Calu3 (cell line): Measurements from ENCODE around the gene TPSB2. TPM values are rescaled to one million over a fixed set of nuclear protein-coding genes. Genes with fewer than 3 reads are reported as not detected.

Experiments
- BruUV-seq: library from RNA; stranded (reverse); fragments of 400-500 nt; replicated peaks from 2 replicates; lab custom pipeline; 2021; lab: Mats Ljungman, UMichigan
- CTCF ChIA-PET: fragments of 300-600 bp; sonication (Branson Sonifier 250); formaldehyde crosslinking; loops from one replicate; lab custom pipeline; 2022; ENCODE audit warnings: antibody characterized with exemption; lab: Charles Lee
- DNase-seq: peaks from one replicate; pipeline ENCODE4 v3.0.0; 2022
- H3K27ac Mint-ChIP-seq: one replicate; pipeline ENCODE4 v1.8.0; 2022; ENCODE audit warnings: mixed read lengths; ENCODE audit not compliant: unreplicated experiment
- H3K27me3 Mint-ChIP-seq: one replicate; pipeline ENCODE4 v1.8.0; 2022; ENCODE audit warnings: mixed read lengths; ENCODE audit not compliant: unreplicated experiment
- H3K36me3 Mint-ChIP-seq: one replicate; pipeline ENCODE4 v1.8.0; 2022; ENCODE audit warnings: mild to moderate bottlenecking, moderate library complexity, mixed read lengths; ENCODE audit not compliant: insufficient read depth, unreplicated experiment
- H3K4me1 Mint-ChIP-seq: one replicate; pipeline ENCODE4 v1.8.0; 2022; ENCODE audit warnings: mild to moderate bottlenecking, low read depth, mixed read lengths; ENCODE audit not compliant: unreplicated experiment
- H3K4me3 Mint-ChIP-seq: one replicate; pipeline ENCODE4 v1.8.0; 2022; ENCODE audit warnings: mild to moderate bottlenecking, low read depth, moderate library complexity, mixed read lengths; ENCODE audit not compliant: unreplicated experiment
- H3K9me3 Mint-ChIP-seq: one replicate; pipeline ENCODE4 v1.8.0; 2022; ENCODE audit warnings: low read depth, mixed read lengths; ENCODE audit not compliant: unreplicated experiment
- CTCF ChIP-seq: fragments of 200-600 bp; IDR thresholded peaks from one replicate; pipeline ENCODE4 v1.8.0; 2022; ENCODE audit warnings: antibody characterized with exemption; ENCODE audit not compliant: unreplicated experiment
- intact Hi-C: fragments of 100-400 bp; cut with micrococcal nuclease; formaldehyde crosslinking; loops from one replicate; pipeline ENCODE4 v1.10.0; 2022; ENCODE audit not compliant: unreplicated experiment
- total RNA-seq: library from RNA; stranded (reverse); gene quantifications from 2 replicates; pipeline ENCODE4 v1.2.3, GENCODE V29; 2022

The TPSB2 gene
- total RNA-seq, 1 experiment from 2014 or later, result not detected

- intact Hi-C loops, result no loop called here
- Mint-ChIP-seq H3K27me3 (peaks cover 71% of the 10 kb centered on the region), H3K4me3 (no peak overlapping the region), H3K36me3 (no peaks in the 10 kb centered on the region), H3K27ac (no peak overlapping the region), H3K4me1 (no peaks in the 10 kb centered on the region), H3K9me3 (no peaks in the 10 kb centered on the region)
- no TSS peak for BruUV-seq
- TF ChIP-seq CTCF, result peak; percentile 98
- CTCF ChIA-PET, result interaction anchor here (0.9 kb wide), 1 partner anchor 88 kb away, joined by 3 read pairs; no protein-coding TSS in a partner anchor
- peak; percentile 32 for DNase-seq
Measured at GRCh38 chr16:1194665-1195392, 35.2 kb downstream of the TPSB2 start.

GRCh38 chr16:1193825-1194581 lies 36.0 kb downstream of the TPSB2 start:
- peaks cover 2% of the 10 kb centered on the region for H3K36me3 Mint-ChIP-seq
- H3K4me3 Mint-ChIP-seq, result no peak overlapping the region
- CTCF ChIA-PET, result interaction anchor here (0.6 to 1.3 kb wide), 3 partner anchors 21 to 88 kb away, joined by 3 to 6 read pairs (median 5); no protein-coding TSS in a partner anchor
- intact Hi-C loops, result loop anchor here (2.0 kb wide), 1 partner anchor 87 kb away; no protein-coding TSS in a partner anchor
- TF ChIP-seq CTCF, result no peak
- H3K4me1 Mint-ChIP-seq, result no peaks in the 10 kb centered on the region
- H3K27ac Mint-ChIP-seq, result no peak overlapping the region
- BruUV-seq, result no TSS peak
- DNase-seq, result no peak
- H3K9me3 Mint-ChIP-seq, result no peaks in the 10 kb centered on the region
- peaks cover 74% of the 10 kb centered on the region for H3K27me3 Mint-ChIP-seq

GRCh38 chr16:1193143-1193824 lies 36.7 kb downstream of the TPSB2 start:
- no peak overlapping the region for H3K27ac Mint-ChIP-seq
- no peaks in the 10 kb centered on the region for H3K4me1 Mint-ChIP-seq
- peaks cover 74% of the 10 kb centered on the region for H3K27me3 Mint-ChIP-seq
- H3K9me3 Mint-ChIP-seq, result no peaks in the 10 kb centered on the region
- BruUV-seq, result no TSS peak
- no peak for TF ChIP-seq CTCF
- intact Hi-C loops, result loop anchor here (2.0 kb wide), 1 partner anchor 86 kb away; no protein-coding TSS in a partner anchor
- no peak overlapping the region for H3K4me3 Mint-ChIP-seq
- CTCF ChIA-PET, result interaction anchor here (0.6 to 1.3 kb wide), 3 partner anchors 22 to 87 kb away, joined by 3 to 6 read pairs (median 5); no protein-coding TSS in a partner anchor
- DNase-seq, result peak; percentile 65
- peaks cover 6% of the 10 kb centered on the region for H3K36me3 Mint-ChIP-seq
